NCI-H146 (cell line): ENCODE measurements around the gene TBL1XR1.

Experiments used
- DNase-seq: peaks from one replicate; lab custom pipeline; 2025; lab: John Stamatoyannopoulos, UW

Gene TBL1XR1

GRCh38 chr3:177065285-177066033, 131.8 kb downstream of the TBL1XR1 start:
- no peak for DNase-seq

GRCh38 chr3:177062052-177062732, 135.1 kb downstream of the TBL1XR1 start:
- no peak for DNase-seq

- no peak for DNase-seq
Observed at GRCh38 chr3:177061369-177061768, 135.9 kb downstream of the TBL1XR1 start.

GRCh38 chr3:177060492-177060891, 136.8 kb downstream of the TBL1XR1 start:
- DNase-seq = no peak

GRCh38 chr3:177058648-177059047, 138.6 kb downstream of the TBL1XR1 start:
- DNase-seq = no peak

- peak; percentile 6 for DNase-seq
Observed at GRCh38 chr3:177057768-177058167, 139.5 kb downstream of the TBL1XR1 start.

- DNase-seq = no peak
Observed at GRCh38 chr3:177056927-177057326, 140.4 kb downstream of the TBL1XR1 start.

- no peak for DNase-seq
Observed at GRCh38 chr3:177055605-177056571, 141.4 kb downstream of the TBL1XR1 start.

- DNase-seq = no peak
Observed at GRCh38 chr3:177053107-177053506, 144.2 kb downstream of the TBL1XR1 start.

GRCh38 chr3:177051411-177051810, 145.9 kb downstream of the TBL1XR1 start:
- DNase-seq = peak; percentile 73

- DNase-seq = peak; percentile 59
Observed at GRCh38 chr3:177050501-177051237, 146.6 kb downstream of the TBL1XR1 start.

GRCh38 chr3:177045767-177046166, 151.5 kb downstream of the TBL1XR1 start:
- no peak for DNase-seq

- no peak for DNase-seq
Observed at GRCh38 chr3:177045222-177045621, 152.1 kb downstream of the TBL1XR1 start.

GRCh38 chr3:177041730-177042551, 155.3 kb downstream of the TBL1XR1 start:
- DNase-seq = no peak

GRCh38 chr3:177041021-177041729, 156.1 kb downstream of the TBL1XR1 start:
- DNase-seq = no peak

GRCh38 chr3:177039490-177040274, 157.6 kb downstream of the TBL1XR1 start:
- DNase-seq = no peak

GRCh38 chr3:177037241-177037640, 160.0 kb downstream of the TBL1XR1 start:
- DNase-seq = no peak

- DNase-seq = peak; percentile 100
Observed at GRCh38 chr3:177035676-177036075, 161.6 kb downstream of the TBL1XR1 start.

GRCh38 chr3:177034832-177035475, 162.3 kb downstream of the TBL1XR1 start:
- DNase-seq = no peak
